ENCODE data around the gene CEP164. TPM values are rescaled to one million over a fixed set of nuclear protein-coding genes. Genes with fewer than 3 reads are reported as not detected.
"Not testable (repeated sequence)": the region's sequence is repeated elsewhere in the genome, so short reads cannot be mapped to it uniquely, and the experiment has no call there.

CEP164 gene
- total RNA-seq, 6 experiments from 2014 or later = 29.0 to 35.6 (median 33.0) TPM

DNA sequence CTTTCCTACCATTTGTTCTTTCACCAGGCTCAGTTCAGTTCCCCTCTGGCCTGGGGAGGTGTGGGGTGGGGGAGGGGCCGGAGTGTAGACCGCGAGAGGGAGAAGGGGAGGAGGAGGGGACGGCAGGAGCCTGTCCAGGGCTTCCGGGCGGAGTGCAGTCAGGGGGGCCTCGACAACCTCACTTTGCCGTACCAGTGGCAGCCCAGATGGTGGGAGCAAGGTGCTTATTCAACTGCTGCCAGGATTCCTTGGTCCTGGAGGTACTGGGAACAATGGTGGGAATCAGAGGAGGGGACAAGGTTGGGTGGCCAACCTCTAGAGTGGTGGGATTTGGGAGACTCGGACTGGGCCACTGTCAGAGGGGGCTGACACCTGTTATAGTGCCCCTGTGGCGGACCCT, 12.8 kb upstream of the CEP164 start:
- Mint-ChIP-seq H3K27me3 (ENCODE audit: insufficient read depth) (no peaks in the 10 kb centered on the region; the same call in none of the 2 replicates), H3K9me3 (no peaks in the 10 kb centered on the region), H3K4me3 (peak overlapping the region; percentile 88), H3K27ac (peak overlapping the region; percentile 40; the same call in 1 of the 2 replicates), H3K36me3 (ENCODE audit: low read depth) (no peaks in the 10 kb centered on the region), H3K4me1 (ENCODE audit: low read depth) (peaks cover 37% of the 10 kb centered on the region)
- TF ChIP-seq CTCF (IDR thresholded peaks at IDR 0.05) = no peak
- DNase-seq = no peak

GRCh38 chr11:117315285-117316196, 12.1 kb upstream of the CEP164 start:
- TF ChIP-seq CTCF (IDR thresholded peaks at IDR 0.05) = no peak
- H3K9me3 Mint-ChIP-seq = no peaks in the 10 kb centered on the region
- no peak for DNase-seq
- no peaks in the 10 kb centered on the region for H3K36me3 Mint-ChIP-seq (ENCODE audit: low read depth)
- H3K4me3 Mint-ChIP-seq = peak overlapping the region; percentile 94
- H3K27me3 Mint-ChIP-seq (ENCODE audit: insufficient read depth) = no peaks in the 10 kb centered on the region; the same call in none of the 2 replicates
- peaks cover 37% of the 10 kb centered on the region for H3K4me1 Mint-ChIP-seq (ENCODE audit: low read depth)
- H3K27ac Mint-ChIP-seq = peak overlapping the region; percentile 52; the same call in 1 of the 2 replicates

- Mint-ChIP-seq H3K9me3 (no peaks in the 10 kb centered on the region), H3K4me3 (peak within 1 kb of the TSS; percentile 94), H3K27me3 (ENCODE audit: insufficient read depth) (no peaks in the 10 kb centered on the region; the same call in none of the 2 replicates), H3K27ac (peak within 1 kb of the TSS; percentile 52), H3K36me3 (ENCODE audit: low read depth) (no peaks in the 10 kb centered on the region), H3K4me1 (ENCODE audit: low read depth) (peaks cover 37% of the 10 kb centered on the region)
- peak; percentile 79 for DNase-seq
- peak; percentile 41 for TF ChIP-seq CTCF (IDR thresholded peaks at IDR 0.05)
Measured at GRCh38 chr11:117316197-117316961, 11.3 kb upstream of the CEP164 start, which contains the start of gene BACE1. TSS of gene BACE1 (minus strand) at chr11:117316256. CDS start at chr11:117315795, 461 bp downstream.

GRCh38 chr11:117318738-117319137, 8.9 kb upstream of the CEP164 start:
- Mint-ChIP-seq H3K4me3 (no peak overlapping the region), H3K27ac (no peak overlapping the region), H3K36me3 (ENCODE audit: low read depth) (0 out of 2 replicates have a peak, but pooled peaks cover 5% of the 10 kb centered on the region), H3K27me3 (ENCODE audit: insufficient read depth) (no peaks in the 10 kb centered on the region; the same call in 1 of the 2 replicates), H3K4me1 (ENCODE audit: low read depth) (peaks cover 31% of the 10 kb centered on the region), H3K9me3 (no peaks in the 10 kb centered on the region)
- no peak for DNase-seq
- TF ChIP-seq CTCF (IDR thresholded peaks at IDR 0.05) = no peak

DNA sequence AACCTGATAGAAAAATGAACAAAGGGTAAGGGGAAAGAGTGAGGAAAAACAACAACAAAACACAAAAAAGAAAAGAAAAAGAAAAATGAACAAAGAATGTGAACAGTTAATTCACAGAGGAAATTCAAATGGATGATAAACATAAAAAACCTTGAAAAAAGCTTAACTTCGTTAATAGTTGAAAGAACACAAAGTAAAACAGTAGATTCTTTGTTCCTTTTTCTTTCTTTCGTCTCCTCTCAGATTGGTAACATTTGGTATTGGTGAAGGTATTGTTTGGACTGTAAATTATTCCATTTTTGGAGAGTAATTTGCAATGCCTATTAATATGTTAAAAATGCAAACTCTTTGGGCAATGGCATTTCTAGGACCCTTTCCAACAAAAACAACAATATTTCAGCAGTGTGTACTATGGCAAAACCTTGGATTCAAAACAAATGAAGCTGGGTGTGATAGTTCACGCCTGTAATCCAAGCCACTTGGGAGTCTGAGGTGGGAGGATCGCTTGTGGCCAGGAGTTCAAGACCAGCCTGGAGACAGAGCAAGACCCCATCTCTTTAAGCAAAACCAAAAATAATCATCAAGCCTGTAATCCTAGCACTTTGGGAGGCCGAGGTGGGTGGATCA, 8.3 kb upstream of the CEP164 start:
- DNase-seq = peak; percentile 7
- Mint-ChIP-seq H3K27ac (no peak overlapping the region), H3K36me3 (ENCODE audit: low read depth) (0 out of 2 replicates have a peak, but pooled peaks cover 5% of the 10 kb centered on the region), H3K27me3 (ENCODE audit: insufficient read depth) (no peaks in the 10 kb centered on the region; the same call in 1 of the 2 replicates), H3K9me3 (no peaks in the 10 kb centered on the region), H3K4me1 (ENCODE audit: low read depth) (peaks cover 26% of the 10 kb centered on the region), H3K4me3 (no peak overlapping the region)
- no peak for TF ChIP-seq CTCF (IDR thresholded peaks at IDR 0.05)

DNA sequence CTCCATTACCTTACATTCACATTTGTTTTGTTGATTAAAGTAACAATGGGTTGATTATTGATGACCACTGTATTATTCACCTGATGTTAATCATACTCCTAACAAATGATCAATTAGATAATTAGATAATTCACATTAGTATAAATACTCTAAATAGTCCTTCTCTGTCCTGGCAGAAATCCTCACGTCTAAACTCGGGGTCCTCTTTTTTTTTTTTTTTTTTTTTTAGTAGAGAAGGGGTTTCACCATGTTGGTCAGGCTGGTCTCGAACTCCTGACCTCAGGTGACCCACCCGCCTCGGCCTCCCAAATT, 443 bp upstream of the CEP164 start:
- not testable (repeated sequence) for H3K4me3 Mint-ChIP-seq; H3K36me3 Mint-ChIP-seq (ENCODE audit: low read depth); H3K4me1 Mint-ChIP-seq (ENCODE audit: low read depth); H3K9me3 Mint-ChIP-seq; H3K27ac Mint-ChIP-seq; H3K27me3 Mint-ChIP-seq (ENCODE audit: insufficient read depth); DNase-seq

Data from HFFc6 (cell line).